ENCODE data around the gene FARP1.

DNA sequence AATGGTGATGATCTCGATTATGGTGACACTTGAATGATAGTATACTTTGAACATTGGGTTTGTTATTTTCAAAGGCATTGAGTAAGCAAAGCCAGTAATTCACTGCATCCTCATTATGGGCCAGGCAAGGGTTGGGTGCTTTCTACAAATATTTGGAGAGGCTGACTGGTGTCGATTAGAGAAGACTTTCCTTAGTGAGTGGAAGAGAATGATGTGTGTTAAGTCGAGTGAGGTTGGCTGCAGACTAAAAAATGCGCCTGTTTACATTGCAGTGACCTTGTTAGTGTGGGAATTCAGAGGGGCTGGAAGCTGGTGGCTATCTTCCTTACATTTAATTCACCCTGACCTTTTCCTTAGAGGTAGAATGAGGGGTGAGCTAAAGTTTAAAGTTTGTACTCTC lies 56.6 kb downstream of the FARP1 start:
- TF ChIP-seq, protein P1, sequence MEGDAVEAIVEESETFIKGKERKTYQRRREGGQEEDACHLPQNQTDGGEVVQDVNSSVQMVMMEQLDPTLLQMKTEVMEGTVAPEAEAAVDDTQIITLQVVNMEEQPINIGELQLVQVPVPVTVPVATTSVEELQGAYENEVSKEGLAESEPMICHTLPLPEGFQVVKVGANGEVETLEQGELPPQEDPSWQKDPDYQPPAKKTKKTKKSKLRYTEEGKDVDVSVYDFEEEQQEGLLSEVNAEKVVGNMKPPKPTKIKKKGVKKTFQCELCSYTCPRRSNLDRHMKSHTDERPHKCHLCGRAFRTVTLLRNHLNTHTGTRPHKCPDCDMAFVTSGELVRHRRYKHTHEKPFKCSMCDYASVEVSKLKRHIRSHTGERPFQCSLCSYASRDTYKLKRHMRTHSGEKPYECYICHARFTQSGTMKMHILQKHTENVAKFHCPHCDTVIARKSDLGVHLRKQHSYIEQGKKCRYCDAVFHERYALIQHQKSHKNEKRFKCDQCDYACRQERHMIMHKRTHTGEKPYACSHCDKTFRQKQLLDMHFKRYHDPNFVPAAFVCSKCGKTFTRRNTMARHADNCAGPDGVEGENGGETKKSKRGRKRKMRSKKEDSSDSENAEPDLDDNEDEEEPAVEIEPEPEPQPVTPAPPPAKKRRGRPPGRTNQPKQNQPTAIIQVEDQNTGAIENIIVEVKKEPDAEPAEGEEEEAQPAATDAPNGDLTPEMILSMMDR (IDR thresholded peaks at IDR 0.05; ENCODE audit: insufficient read depth, low read depth, low read length) = no peak
- no peak for TF ChIP-seq EZH2 (IDR thresholded peaks at IDR 0.05; ENCODE audit: insufficient read depth, low read length)

Data from astrocyte (in vitro differentiated cells and primary cell).